HEK293T (cell line): ENCODE data around the gene CPLX4.

Experiments
- CTCF ChIA-PET: fragments of 350-600 bp; formaldehyde crosslinking; extraction: SDS; loops from one replicate; lab custom pipeline; 2021; ENCODE audit warnings: antibody characterized with exemption, inconsistent platforms; lab: Yijun Ruan, JAX
- POLR2A ChIA-PET: fragments of 350-600 bp; formaldehyde crosslinking; extraction: SDS; loops from one replicate; lab custom pipeline; 2020; ENCODE audit warnings: antibody characterized with exemption, inconsistent platforms; lab: Yijun Ruan, JAX
- DNase-seq: peaks from one replicate; pipeline ENCODE4 v3.0.0; 2012; ENCODE audit warnings: mixed read lengths; ENCODE audit errors: extremely low spot score
- ARNT ChIP-seq: fragments of 450-650 bp; IDR thresholded peaks from 2 replicates; pipeline ENCODE4 v1.6.1; 2017; ENCODE audit warnings: mild to moderate bottlenecking
- BHLHE40 ChIP-seq: fragments of 450-650 bp; IDR thresholded peaks from 2 replicates; pipeline ENCODE4 v1.6.1; 2016; ENCODE audit warnings: mild to moderate bottlenecking, moderate library complexity, borderline replicate concordance
- CTBP1 ChIP-seq: fragments of 450-650 bp; IDR thresholded peaks from 2 replicates; pipeline ENCODE4 v1.6.1; 2016; ENCODE audit warnings: borderline replicate concordance
- ELF4 ChIP-seq: fragments of 450-650 bp; IDR thresholded peaks from 2 replicates; pipeline ENCODE4 v1.6.1; 2017; ENCODE audit warnings: antibody characterized with exemption
- FOXA1 ChIP-seq: fragments of 450-650 bp; IDR thresholded peaks from 2 replicates; pipeline ENCODE4 v1.6.1; 2016; ENCODE audit warnings: mild to moderate bottlenecking
- FOXK2 ChIP-seq: fragments of 450-650 bp; IDR thresholded peaks from 2 replicates; pipeline ENCODE4 v1.6.1; 2016; ENCODE audit warnings: mild to moderate bottlenecking
- FOXM1 ChIP-seq: fragments of 450-650 bp; IDR thresholded peaks from 2 replicates; pipeline ENCODE4 v1.6.1; 2017; ENCODE audit warnings: mild to moderate bottlenecking, borderline replicate concordance
- HDGF ChIP-seq: fragments of 450-650 bp; IDR thresholded peaks from 2 replicates; pipeline ENCODE4 v1.6.1; 2017; ENCODE audit warnings: antibody characterized with exemption, borderline replicate concordance
- L3MBTL2 ChIP-seq: fragments of 450-650 bp; conservative IDR thresholded peaks from 2 replicates; pipeline ENCODE4 v1.6.1; 2016; ENCODE audit warnings: mild to moderate bottlenecking
- LEF1 ChIP-seq: fragments of 450-650 bp; IDR thresholded peaks from 2 replicates; pipeline ENCODE4 v1.6.1; 2017; ENCODE audit warnings: mild to moderate bottlenecking, borderline replicate concordance
- NFRKB ChIP-seq: fragments of 450-650 bp; IDR thresholded peaks from 2 replicates; pipeline ENCODE4 v1.6.1; 2016; ENCODE audit warnings: mild to moderate bottlenecking, moderate library complexity
- PKNOX1 ChIP-seq: fragments of 450-650 bp; IDR thresholded peaks from 2 replicates; pipeline ENCODE4 v1.6.1; 2016
- SP1 ChIP-seq: fragments of 450-650 bp; IDR thresholded peaks from 2 replicates; pipeline ENCODE4 v1.6.1; 2017
- SUZ12 ChIP-seq: fragments of 450-650 bp; IDR thresholded peaks from 2 replicates; pipeline ENCODE4 v1.6.1; 2016; ENCODE audit warnings: mild to moderate bottlenecking
- TARDBP ChIP-seq: fragments of 450-650 bp; IDR thresholded peaks from 2 replicates; pipeline ENCODE4 v1.6.1; 2016
- ZNF384 ChIP-seq: fragments of 450-650 bp; IDR thresholded peaks from 2 replicates; pipeline ENCODE4 v1.6.1; 2016

CPLX4 gene

GRCh38 chr18:59286341-59286740, 32.1 kb downstream of the CPLX4 start:
- DNase-seq: no peak
- ChIA-PET CTCF (interaction anchor here (0.5 to 1.0 kb wide), 3 partner anchors 22 to 537 kb away, joined by 3 read pairs; no protein-coding TSS in a partner anchor), POLR2A (no interaction called here)
- TF ChIP-seq FOXA1 (no peak), PKNOX1 (no peak), ZNF384 (no peak), CTBP1 (no peak), BHLHE40 (no peak), ARNT (no peak), ELF4 (no peak), LEF1 (no peak), L3MBTL2 (no peak), SP1 (no peak), TARDBP (no peak), FOXK2 (no peak), FOXM1 (no peak), NFRKB (no peak), SUZ12 (no peak), HDGF (no peak)

- TF ChIP-seq ZNF384: no peak
- TF ChIP-seq TARDBP: no peak
- TF ChIP-seq NFRKB: no peak
- TF ChIP-seq ARNT: no peak
- TF ChIP-seq FOXA1: no peak
- no peak for TF ChIP-seq L3MBTL2
- no peak for TF ChIP-seq SP1
- no peak for TF ChIP-seq ELF4
- no peak for TF ChIP-seq CTBP1
- TF ChIP-seq BHLHE40: no peak
- TF ChIP-seq FOXM1: no peak
- no peak for TF ChIP-seq SUZ12
- no peak for TF ChIP-seq LEF1
- no peak for TF ChIP-seq FOXK2
- TF ChIP-seq PKNOX1: no peak
- no peak for TF ChIP-seq HDGF
- POLR2A ChIA-PET: no interaction called here
- DNase-seq: no peak
- CTCF ChIA-PET: no interaction called here
Measured at GRCh38 chr18:59282341-59282740, 36.1 kb downstream of the CPLX4 start.

- TF ChIP-seq L3MBTL2 (no peak), PKNOX1 (no peak), CTBP1 (no peak)
- ChIA-PET POLR2A (interaction anchor here (1.7 kb wide), 1 partner anchor 10 kb away, joined by 10 read pairs; no protein-coding TSS in a partner anchor), CTCF (interaction anchor here (0.6 kb wide), 1 partner anchor 8 kb away, joined by 3 read pairs; no protein-coding TSS in a partner anchor)
Measured at GRCh38 chr18:59279722-59280121, 38.7 kb downstream of the CPLX4 start.

DNA sequence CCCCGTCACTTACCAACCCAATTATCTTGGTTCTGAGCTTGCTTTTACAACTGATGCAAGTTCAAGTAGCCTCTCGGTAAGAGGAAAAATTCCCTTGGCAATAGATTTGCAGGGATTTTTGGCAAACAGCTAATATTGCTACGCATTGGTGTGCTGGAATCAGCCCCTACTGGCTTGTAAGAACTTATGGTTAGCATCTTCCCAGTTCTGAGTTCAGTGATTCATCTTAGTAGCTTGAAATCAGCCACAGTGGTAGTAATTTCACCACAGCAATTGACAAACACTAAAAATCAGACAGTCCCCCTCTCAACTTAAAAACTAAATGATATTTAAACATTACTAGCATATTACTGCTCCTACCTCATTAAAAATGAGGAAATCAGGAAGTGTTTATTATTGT, 39.3 kb downstream of the CPLX4 start:
- CTCF ChIA-PET: interaction anchor here (0.8 to 1.4 kb wide), 2 partner anchors 9 to 29 kb away, joined by 3 read pairs; no protein-coding TSS in a partner anchor
- TF ChIP-seq SP1 (no peak), FOXM1 (no peak), ZNF384 (no peak), PKNOX1 (no peak), NFRKB (no peak), SUZ12 (no peak), FOXK2 (no peak)
- DNase-seq: no peak
- POLR2A ChIA-PET: interaction anchor here (1.7 kb wide), 1 partner anchor 10 kb away, joined by 10 read pairs; no protein-coding TSS in a partner anchor

More at GRCh38 chr18:59279722-59280121, 38.7 kb downstream of the CPLX4 start:
- no peak for DNase-seq

GRCh38 chr18:59278793-59279192, 39.7 kb downstream of the CPLX4 start:
- ChIA-PET POLR2A (no interaction called here), CTCF (interaction anchor here (0.8 to 1.4 kb wide), 2 partner anchors 9 to 29 kb away, joined by 3 read pairs; no protein-coding TSS in a partner anchor)
- no peak for DNase-seq
- TF ChIP-seq LEF1: no peak
- no peak for TF ChIP-seq ARNT
- no peak for TF ChIP-seq FOXK2
- no peak for TF ChIP-seq SP1
- no peak for TF ChIP-seq CTBP1
- no peak for TF ChIP-seq PKNOX1
- TF ChIP-seq SUZ12: no peak
- no peak for TF ChIP-seq ELF4
- TF ChIP-seq FOXM1: no peak
- no peak for TF ChIP-seq ZNF384
- no peak for TF ChIP-seq L3MBTL2
- TF ChIP-seq HDGF: no peak
- no peak for TF ChIP-seq FOXA1
- no peak for TF ChIP-seq BHLHE40
- TF ChIP-seq NFRKB: no peak
